SK-N-MC (cell line): ENCODE results near the gene AGAP1.

Source experiments
- EZH2 ChIP-seq: fragments of 200-600 bp; sonication (generic); IDR thresholded peaks from one replicate; pipeline ENCODE4 v1.6.1; 2017; ENCODE audit warnings: antibody characterized with exemption
- POLR2AphosphoS5 ChIP-seq: IDR thresholded peaks from 2 replicates; pipeline ENCODE4 v1.6.1; 2012; ENCODE audit warnings: mild to moderate bottlenecking, low read depth, low read length, borderline replicate concordance

DNA sequence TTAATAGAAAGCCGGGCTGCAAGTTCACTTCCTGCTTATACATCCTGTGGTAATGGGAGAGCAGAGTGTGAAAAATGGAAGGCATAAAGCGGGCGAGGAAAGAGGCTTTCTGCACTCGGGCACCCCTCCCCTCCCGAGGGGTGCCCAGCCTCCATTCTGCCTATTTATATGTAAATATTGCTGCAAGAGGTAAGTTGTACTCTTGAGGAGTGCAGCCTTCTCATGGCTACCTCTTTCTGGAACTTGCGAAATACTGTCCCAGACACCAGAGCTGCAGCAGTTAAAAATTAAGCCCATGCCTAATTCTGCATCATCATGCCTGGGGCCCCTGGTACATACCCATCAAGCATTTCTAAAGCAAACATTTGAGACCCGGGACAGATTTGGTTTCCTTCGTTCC, 518.3 kb downstream of the AGAP1 start:
- TF ChIP-seq EZH2, result no peak
- no peak for TF ChIP-seq POLR2AphosphoS5
